Adrenal gland (tissue), 12 donors: ENCODE measurements around the gene MOCOS. TPM values are rescaled to one million over a fixed set of nuclear protein-coding genes. Genes with fewer than 3 reads are reported as not detected.
A peak's percentile ranks its signal among the peaks of the same experiment; 100 is the strongest.

Experiments
- DNase-seq, 7 donors: peaks; one replicate each; pipeline ENCODE4 v3.0.0-alpha.2; 2019 to 2020
- H3K27ac ChIP-seq, 5 donors: fragments of 200-600 bp; sonication (generic) in 4 of 5; 1 replicate in 3 of 5; 2 replicates in 2 of 5; pipeline versions ENCODE4 v1.5.1 to v1.8.0; 2016 to 2020; ENCODE audit warnings: mild to moderate bottlenecking in 1 of 5
- H3K27me3 ChIP-seq: fragments of 200-600 bp; 2 replicates; pipeline ENCODE4 v1.8.0; 2021
- H3K36me3 ChIP-seq, 2 donors: fragments of 200-600 bp; replicated peaks in 1 of 2; 1 replicate in 1 of 2; 2 replicates in 1 of 2; pipeline versions ENCODE4 v1.5.1 to v1.8.0; 2018 to 2022
- H3K4me1 ChIP-seq, 2 donors: fragments of 200-600 bp; replicated peaks in 1 of 2; 1 replicate in 1 of 2; 2 replicates in 1 of 2; pipeline versions ENCODE4 v1.5.1 to v1.8.0; 2018 to 2021
- H3K4me3 ChIP-seq, 4 donors: fragments of 200-600 bp; sonication (generic) in 3 of 4; one replicate each; pipeline ENCODE4 v1.5.1; 2016 to 2018
- H3K9me3 ChIP-seq, 3 donors: fragments of 200-600 bp; sonication (generic) in 1 of 3; replicated peaks in 1 of 3; 1 replicate in 2 of 3; 2 replicates in 1 of 3; pipeline versions ENCODE4 v1.5.1 to v1.8.0; 2016 to 2021
- CTCF ChIP-seq, 6 experiments: fragments of 450-650 bp in 4 of 6; fragments of 200-600 bp in 2 of 6; sonication (generic) in 1 of 6; IDR thresholded peaks; 1 replicate in 5 of 6; 2 replicates in 1 of 6; pipeline versions ENCODE4 v1.5.1 to v1.8.0; 2016 to 2021; ENCODE audit warnings: antibody characterized with exemption in 6 of 6, mild to moderate bottlenecking in 2 of 6, moderate library complexity in 1 of 6
- POLR2A ChIP-seq, 2 donors: fragments of 450-650 bp; IDR thresholded peaks; one replicate each; pipeline ENCODE4 v1.6.1; 2017; ENCODE audit warnings: antibody characterized with exemption in 2 of 2, mild to moderate bottlenecking in 2 of 2, moderate library complexity in 1 of 2
- WGBS, 4 donors: extraction: QIAGEN DNeasy Blood & Tissue Kit in 2 of 4; methylation state at CpG; one replicate each; pipeline versions ENCODE4 v1.1.5 to v1.1.7; 2013 to 2017; 5-methylcytosine and 5-hydroxymethylcytosine counted together
- intact Hi-C, 2 donors: fragments of 100-400 bp; cut with DNase I; formaldehyde crosslinking; loops; one replicate each; pipeline versions ENCODE4 v1.14.1 to v1.15.0; 2022 to 2023
- polyA plus RNA-seq, 3 donors: library from polyadenylated mRNA; stranded (reverse); fragments of 200-250 nt in 2 of 3; fragments of 350-450 nt in 1 of 3; fragmentation: Illumina TruSeq in 1 of 3; extraction: RNeasy Lipid Tissue Mini Kit (QIAGEN cat#74804) in 1 of 3; gene quantifications; one replicate each; pipeline ENCODE4 v1.2.3, GENCODE V29; 2013 to 2014
- total RNA-seq, 9 donors: library from RNA; depleted of rRNA in 4 of 9; stranded (reverse); fragments of >200 nt in 4 of 9; fragments of 120-200 nt in 1 of 9; fragmentation: NEBNext Ultra II Directional in 1 of 9; extraction: Animal tissue kit (Norgen Biotek cat#: 25700) in 1 of 9; gene quantifications; one replicate each; pipeline versions ENCODE4 v1.1.0 to v1.2.4, GENCODE V29; 2013 to 2023
- donor health status: healthy with polysubstance abuse.
- donor health status: Bipolar disorder and iron deficiency.
- donor health status: DM: yes; HTN: yes; CAD: no.
- donor health status: DM: no; HTN: no; CAD: no.
- donor health status: DM: no; HTN: no; CAD: no.
- donor health status: DM: yes; HTN: yes; CAD: no.

MOCOS gene
- total and polyA plus RNA-seq, 12 donors: 7.6 to 88.1 (median 20.9) TPM

- Histone ChIP-seq H3K4me3 (no peak overlapping the region), H3K27ac (no peak overlapping the region), H3K27me3 (no peaks in the 10 kb centered on the region), H3K36me3 (no peaks in the 10 kb centered on the region), H3K9me3 (no peaks in the 10 kb centered on the region), H3K4me1 (peaks cover 0 to 5% of the 10 kb centered on the region in 2 donors)
- intact Hi-C loops: loop anchor here (5.0 kb wide), 1 partner anchor 191 kb away; no protein-coding TSS in a partner anchor
- TF ChIP-seq POLR2A (IDR thresholded peaks at IDR 0.05): no peak
- TF ChIP-seq CTCF (IDR thresholded peaks at IDR 0.05): no peak
- DNase-seq: no peak
These were observed 101.4 kb downstream of the MOCOS start for GRCh38 chr18:36288689-36289088.

- WGBS, 4 donors: 63 to 81% (median 74%) methylated on average over 1 of the region's 1 CpG
- TF ChIP-seq POLR2A (IDR thresholded peaks at IDR 0.05): no peak
- TF ChIP-seq CTCF (IDR thresholded peaks at IDR 0.05): no peak
- H3K27ac ChIP-seq: no peak overlapping the region
- H3K27me3 ChIP-seq: no peaks in the 10 kb centered on the region
- DNase-seq: no peak
- H3K4me3 ChIP-seq: no peak overlapping the region
- H3K36me3 ChIP-seq: no peaks in the 10 kb centered on the region
- intact Hi-C loops: no loop called here
- H3K4me1 ChIP-seq: peaks cover 1 to 12% of the 10 kb centered on the region in 2 donors
- H3K9me3 ChIP-seq: no peaks in the 10 kb centered on the region
These were observed 106.7 kb downstream of the MOCOS start for GRCh38 chr18:36294031-36294430.

- Histone ChIP-seq H3K36me3 (no peaks in the 10 kb centered on the region), H3K4me1 (peaks cover 6 to 12% of the 10 kb centered on the region in 2 donors), H3K9me3 (no peaks in the 10 kb centered on the region), H3K27me3 (no peaks in the 10 kb centered on the region), H3K4me3 (no peak overlapping the region), H3K27ac (no peak overlapping the region)
- intact Hi-C loops: loop anchor here (5.0 kb wide), 1 partner anchor 277 kb away; no protein-coding TSS in a partner anchor
- WGBS, 4 donors: 91 to 100% (median 97%) methylated on average over 1 of the region's 1 CpG
- DNase-seq: no peak
- no peak for TF ChIP-seq POLR2A (IDR thresholded peaks at IDR 0.05)
- no peak for TF ChIP-seq CTCF (IDR thresholded peaks at IDR 0.05)
These were observed 107.9 kb downstream of the MOCOS start for GRCh38 chr18:36295214-36295613.

- Histone ChIP-seq H3K9me3 (no peaks in the 10 kb centered on the region), H3K27ac (no peak overlapping the region), H3K27me3 (no peaks in the 10 kb centered on the region), H3K4me1 (peaks cover 6 to 12% of the 10 kb centered on the region in 2 donors), H3K36me3 (no peaks in the 10 kb centered on the region), H3K4me3 (peak overlapping the region in 2 of 4 donors; percentile 26 to 77)
- intact Hi-C loops: loop anchor here (5.0 kb wide), 1 partner anchor 276 kb away; no protein-coding TSS in a partner anchor
- 37 to 51% (median 43%) methylated on average over 21 of the region's 21 CpGs for WGBS, 4 donors
- no peak for DNase-seq
- TF ChIP-seq POLR2A (IDR thresholded peaks at IDR 0.05): no peak
- TF ChIP-seq CTCF (IDR thresholded peaks at IDR 0.05): no peak
These were observed 108.6 kb downstream of the MOCOS start for GRCh38 chr18:36295880-36296301.
